HG03039 (cell line): ENCODE measurements around the gene ZNF519.
"Not testable (repeated sequence)": the region's sequence is repeated elsewhere in the genome, so short reads cannot be mapped to it uniquely, and the experiment has no call there.

Experiments used
- ATAC-seq: cut with Tn5 transposase; IDR thresholded peaks from one replicate; pipeline ENCODE4 v1.9.1; 2021; ENCODE audit warnings: mild to moderate bottlenecking, moderate library complexity; ENCODE audit not compliant: unreplicated experiment

Gene ZNF519

GRCh38 chr18:14132271-14132700 is at the start of gene ZNF519:
ZNF519 (minus strand) TSS chr18:14132435; CDS start chr18:14132277, 158 bp downstream.
- peak; percentile 100 for ATAC-seq

- no peak for ATAC-seq
These were observed 47.1 kb upstream of the ZNF519 start for GRCh38 chr18:14179306-14179705.

- peak; percentile 61 for ATAC-seq
These were observed 46.3 kb upstream of the ZNF519 start for GRCh38 chr18:14178321-14179196.

GRCh38 chr18:14177540-14178320 is 45.5 kb upstream of the ZNF519 start:
- ATAC-seq, result not testable (repeated sequence)

- not testable (repeated sequence) for ATAC-seq
These were observed 43.2 kb upstream of the ZNF519 start for GRCh38 chr18:14175404-14175803.

DNA sequence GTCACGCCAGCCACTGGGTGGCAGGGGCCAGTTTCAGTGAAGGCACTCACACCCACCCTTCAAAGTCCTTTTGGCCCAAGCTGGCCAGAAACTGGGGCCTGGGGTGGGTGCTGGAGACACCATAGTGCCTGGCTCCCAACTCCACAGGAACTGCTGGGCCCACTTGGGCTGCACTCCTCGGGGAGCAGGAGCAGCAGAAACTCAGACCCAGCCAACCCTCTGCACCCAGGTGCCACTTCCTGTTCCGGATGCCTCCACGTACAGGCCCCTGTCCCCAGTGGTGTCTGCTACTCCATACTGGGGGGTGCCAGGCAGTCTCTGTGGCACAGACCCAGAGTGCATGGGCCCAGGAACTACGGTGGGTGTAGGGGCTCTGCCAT is 42.5 kb upstream of the ZNF519 start:
- no peak for ATAC-seq

DNA sequence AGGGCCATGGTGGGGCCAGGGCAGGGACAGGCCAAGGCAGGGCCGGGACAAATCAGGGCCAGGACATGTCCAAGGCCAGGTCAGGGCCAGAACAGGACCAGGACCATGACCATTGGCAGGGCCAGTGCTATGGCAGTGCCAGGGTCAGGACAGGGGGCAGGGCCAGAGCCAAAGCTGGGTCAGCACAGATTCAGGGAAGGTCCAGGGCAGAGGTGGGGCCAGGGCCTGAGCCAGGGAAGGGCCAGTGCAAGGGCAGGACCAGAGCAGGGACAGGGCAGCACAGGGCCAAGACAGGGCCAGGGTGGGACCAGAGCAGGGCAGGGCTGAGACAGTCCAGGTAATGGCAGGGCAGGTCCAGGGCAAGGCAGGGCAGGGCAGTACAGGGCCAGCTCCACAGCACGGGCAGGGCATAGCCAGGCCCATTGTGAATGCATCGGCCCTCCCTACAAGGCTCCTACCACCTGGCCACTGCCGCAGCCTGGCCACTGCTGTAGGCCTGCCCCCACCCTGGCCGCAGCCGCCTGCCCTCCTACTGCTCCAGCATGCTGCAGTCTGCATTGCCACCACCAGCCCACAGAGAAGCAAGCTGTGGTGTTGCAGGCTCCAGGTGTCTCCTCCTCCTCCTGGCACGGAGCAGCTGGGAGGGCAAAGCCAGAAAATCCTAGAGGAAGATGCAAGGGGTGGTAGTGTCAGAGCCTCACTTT is 41.9 kb upstream of the ZNF519 start:
- ATAC-seq, result not testable (repeated sequence)

GRCh38 chr18:14173116-14173951 is 41.1 kb upstream of the ZNF519 start:
- ATAC-seq, result not testable (repeated sequence)

GRCh38 chr18:14172142-14173115 is 40.2 kb upstream of the ZNF519 start:
- ATAC-seq, result not testable (repeated sequence)

GRCh38 chr18:14171301-14172141 is 39.3 kb upstream of the ZNF519 start:
- ATAC-seq, result not testable (repeated sequence)

- ATAC-seq, result not testable (repeated sequence)
These were observed 38.3 kb upstream of the ZNF519 start for GRCh38 chr18:14170367-14171036.

DNA sequence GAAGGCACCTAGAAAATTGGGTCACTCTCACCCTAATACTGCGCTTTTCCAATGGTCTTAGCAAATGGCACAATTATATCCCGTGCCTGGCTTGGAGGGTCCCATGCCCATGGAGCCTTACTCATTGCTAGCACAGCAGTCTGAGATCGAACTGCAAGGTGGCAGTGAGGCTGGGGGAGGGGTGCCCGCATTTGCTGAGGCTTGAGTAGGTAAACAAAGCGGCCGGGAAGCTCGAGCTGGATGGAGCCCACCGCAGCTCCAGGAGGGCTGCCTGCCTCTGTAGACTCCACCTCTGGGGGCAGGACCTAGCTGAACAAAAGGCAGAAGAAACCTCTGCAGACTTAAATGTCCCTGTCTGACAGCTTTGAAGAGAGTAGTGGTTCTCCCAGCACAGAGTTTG is 30.7 kb upstream of the ZNF519 start:
- ATAC-seq, result not testable (repeated sequence)

- ATAC-seq, result not testable (repeated sequence)
These were observed 19.4 kb upstream of the ZNF519 start for GRCh38 chr18:14151564-14152113.

- not testable (repeated sequence) for ATAC-seq
These were observed 18.5 kb upstream of the ZNF519 start for GRCh38 chr18:14150766-14151165.

DNA sequence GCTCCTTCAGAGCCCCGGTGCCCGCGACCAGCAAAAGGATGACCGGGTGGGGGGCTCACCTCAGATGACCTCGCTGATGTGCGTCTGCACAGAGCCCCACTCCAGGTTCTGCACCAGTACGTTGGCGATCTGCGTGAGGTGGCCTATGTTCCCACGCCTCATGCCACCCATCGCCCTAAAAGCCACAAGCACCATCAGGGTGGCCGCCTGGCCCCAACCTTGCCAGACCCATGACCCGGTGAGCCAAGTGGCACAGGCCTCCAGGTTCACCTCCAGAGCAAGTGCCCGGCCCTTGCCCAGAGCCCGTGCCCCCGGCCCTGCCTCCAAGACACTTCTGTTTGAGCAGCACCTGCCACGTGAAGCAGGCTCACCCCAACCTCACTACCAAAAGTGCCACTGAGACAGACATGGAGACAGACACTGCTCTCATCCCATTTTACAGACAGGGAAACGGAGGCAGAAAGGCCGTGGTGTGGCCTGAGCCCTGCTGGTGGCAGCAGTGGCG is 17.7 kb upstream of the ZNF519 start:
- ATAC-seq, result not testable (repeated sequence)

- ATAC-seq, result not testable (repeated sequence)
These were observed 17.1 kb upstream of the ZNF519 start for GRCh38 chr18:14149121-14149850.
